CD4-positive, CD25-positive, alpha-beta regulatory T cell (primary cell): ENCODE measurements around the gene MAML2. TPM values are rescaled to one million over a fixed set of nuclear protein-coding genes. Genes with fewer than 3 reads are reported as not detected.

Source experiments
- ATAC-seq, 2 donors: fragments of 150-1000 bp; cut with Tn5 transposase; one replicate each; pipeline ENCODE4 v1.10.0; 2021; ENCODE audit warnings: low read depth in 2 of 2, moderate number of reproducible peaks in 2 of 2, moderate library complexity in 1 of 2
- DNase-seq, 3 donors: peaks; one replicate each; pipeline versions ENCODE4 v3.0.0 to v3.0.0-alpha.2; 2012 to 2022; ENCODE audit warnings: mixed read lengths in 1 of 3
- H3K27ac ChIP-seq: one replicate; pipeline ENCODE4 v1.7.0; 2013; ENCODE audit warnings: mild to moderate bottlenecking, low read length; ENCODE audit not compliant: insufficient read depth, poor library complexity, severe bottlenecking
- H3K27me3 ChIP-seq: one replicate; pipeline ENCODE4 v1.7.0; 2013; ENCODE audit warnings: low read length; ENCODE audit not compliant: control insufficient read depth, insufficient read depth
- H3K36me3 ChIP-seq: one replicate; pipeline ENCODE4 v1.7.0; 2013; ENCODE audit warnings: mild to moderate bottlenecking, low read length, moderate library complexity; ENCODE audit not compliant: control insufficient read depth, insufficient read depth
- H3K4me1 ChIP-seq: 2 replicates; pipeline ENCODE4 v1.7.0; 2013; ENCODE audit warnings: mild to moderate bottlenecking, low read length; ENCODE audit not compliant: insufficient read depth, control insufficient read depth, poor library complexity, severe bottlenecking
- H3K4me3 ChIP-seq: one replicate; pipeline ENCODE4 v1.7.0; 2013; ENCODE audit warnings: low read depth, mild to moderate bottlenecking, low read length, moderate library complexity
- H3K9me3 ChIP-seq, 2 experiments: 1 replicate in 1 of 2; 2 replicates in 1 of 2; pipeline ENCODE4 v1.7.0; 2013; ENCODE audit warnings: low read length in 2 of 2, mild to moderate bottlenecking in 1 of 2, moderate library complexity in 1 of 2; ENCODE audit not compliant: control insufficient read depth in 2 of 2
- H3K27ac Mint-ChIP-seq, 3 donors: one replicate each; pipeline ENCODE4 v1.8.0; 2020 to 2022; ENCODE audit warnings: mild to moderate bottlenecking in 3 of 3, mixed read lengths in 3 of 3, moderate library complexity in 2 of 3
- H3K27me3 Mint-ChIP-seq: one replicate; pipeline ENCODE4 v1.8.0; 2022; ENCODE audit warnings: mild to moderate bottlenecking, mixed read lengths
- H3K36me3 Mint-ChIP-seq: one replicate; pipeline ENCODE4 v1.8.0; 2020; ENCODE audit warnings: mixed read lengths
- H3K4me1 Mint-ChIP-seq, 4 donors: one replicate each; pipeline ENCODE4 v1.8.0; 2020 to 2022; ENCODE audit warnings: mixed read lengths in 4 of 4, mild to moderate bottlenecking in 1 of 4
- H3K4me3 Mint-ChIP-seq, 4 donors: one replicate each; pipeline ENCODE4 v1.8.0; 2020 to 2022; ENCODE audit warnings: mild to moderate bottlenecking in 4 of 4, mixed read lengths in 4 of 4, moderate library complexity in 3 of 4
- H3K9me3 Mint-ChIP-seq, 7 donors: one replicate each; pipeline ENCODE4 v1.8.0; 2020 to 2022; ENCODE audit warnings: mixed read lengths in 7 of 7, mild to moderate bottlenecking in 3 of 7, moderate library complexity in 2 of 7
- polyA plus RNA-seq, 4 donors: library from polyadenylated mRNA; unstranded; fragments of 300-500 nt; fragmentation: Illumina TruSeq; gene quantifications; one replicate each; pipeline ENCODE4 v1.2.3, GENCODE V29; 2021
- total RNA-seq: library from RNA; stranded (reverse); gene quantifications from one replicate; pipeline ENCODE4 v1.2.3, GENCODE V29; 2022

Gene MAML2
- total and polyA plus RNA-seq, 5 donors from 2014 or later: 4.1 to 35.6 (median 9.3) TPM

DNA sequence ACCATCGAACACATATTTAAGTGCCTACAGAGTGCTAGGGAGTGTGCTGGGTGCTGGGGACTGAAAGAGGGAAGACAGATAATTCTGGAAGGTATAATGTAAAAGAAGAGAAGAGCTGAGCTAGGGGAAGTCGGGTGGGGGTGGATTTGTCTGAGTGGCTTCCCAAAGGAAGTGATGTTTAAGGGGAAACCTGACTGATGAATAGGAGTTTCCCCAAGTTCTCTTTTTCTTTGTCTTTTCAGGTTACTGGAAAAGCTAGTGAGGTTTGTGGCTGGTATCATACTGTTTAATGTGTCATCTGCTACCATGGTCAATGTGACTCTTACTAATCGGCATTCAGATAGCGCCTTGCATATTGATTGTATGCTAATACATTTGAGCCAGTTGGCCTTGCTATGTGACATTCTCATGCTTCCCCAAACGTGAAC, 267.4 kb downstream of the MAML2 start:
- Histone ChIP-seq H3K36me3 (peaks cover 10% of the 10 kb centered on the region), H3K4me3 (no peak overlapping the region), H3K4me1 (no peaks in the 10 kb centered on the region), H3K9me3 (no peaks in the 10 kb centered on the region), H3K27me3 (no peaks in the 10 kb centered on the region), H3K27ac (no peak overlapping the region)
- peaks cover 10 to 56% (median 38%) of the 10 kb centered on the region in 4 donors for H3K4me1 Mint-ChIP-seq
- H3K36me3 Mint-ChIP-seq: peaks cover 26% of the 10 kb centered on the region
- no peaks in the 10 kb centered on the region for H3K27me3 Mint-ChIP-seq
- H3K4me3 Mint-ChIP-seq: peak overlapping the region in 1 of 4 donors; percentile 59
- DNase-seq: no peak
- H3K27ac Mint-ChIP-seq: peak overlapping the region; percentile 65 to 84 (median 72)
- no peaks in the 10 kb centered on the region for H3K9me3 Mint-ChIP-seq
- ATAC-seq: peak; percentile 37 to 49

DNA sequence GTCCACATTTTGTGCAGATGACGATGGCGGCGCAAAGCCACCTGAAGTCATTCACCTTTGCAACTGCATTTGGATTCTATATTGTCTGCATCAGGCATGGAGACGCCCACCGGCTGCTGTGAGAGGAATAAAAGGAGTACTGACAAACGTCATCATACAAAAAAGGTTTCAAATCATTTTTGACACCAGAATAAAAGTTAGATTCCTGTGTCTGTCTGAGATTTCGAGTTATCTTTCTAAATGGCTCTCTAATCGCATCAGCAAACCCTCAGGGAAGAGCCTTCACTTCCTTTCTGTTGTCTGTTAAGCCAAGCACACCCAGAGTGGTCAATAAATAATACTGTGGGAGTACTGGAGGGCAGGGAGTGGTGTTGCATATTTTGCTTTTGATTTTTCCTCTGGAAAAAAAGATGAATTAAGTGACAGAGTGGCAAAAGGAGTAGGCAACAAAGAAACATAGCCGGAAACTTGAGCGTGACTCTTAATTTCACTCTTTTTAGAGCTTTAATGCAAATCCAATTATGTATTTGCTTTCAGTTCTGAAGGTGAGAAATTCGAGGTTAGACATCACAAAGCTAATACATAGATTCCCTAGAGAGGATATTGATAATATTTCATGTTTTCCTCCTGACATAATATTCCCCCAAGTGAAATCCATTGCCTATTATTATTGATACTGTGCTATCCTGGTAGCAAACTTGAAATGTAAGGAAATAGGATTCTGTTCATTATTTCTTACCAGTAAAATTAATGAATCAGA, 268.3 kb downstream of the MAML2 start:
- Mint-ChIP-seq H3K27ac (peak overlapping the region; percentile 78 to 86 (median 84)), H3K4me1 (peaks cover 10 to 50% (median 33%) of the 10 kb centered on the region in 4 donors), H3K27me3 (no peaks in the 10 kb centered on the region), H3K9me3 (no peaks in the 10 kb centered on the region), H3K4me3 (no peak overlapping the region), H3K36me3 (peaks cover 26% of the 10 kb centered on the region)
- no peaks in the 10 kb centered on the region for H3K9me3 ChIP-seq
- DNase-seq (no peak), ATAC-seq (no peak)
- no peaks in the 10 kb centered on the region for H3K27me3 ChIP-seq
- no peak overlapping the region for H3K4me3 ChIP-seq
- no peaks in the 10 kb centered on the region for H3K4me1 ChIP-seq
- no peak overlapping the region for H3K27ac ChIP-seq
- H3K36me3 ChIP-seq: peaks cover 9% of the 10 kb centered on the region

DNA sequence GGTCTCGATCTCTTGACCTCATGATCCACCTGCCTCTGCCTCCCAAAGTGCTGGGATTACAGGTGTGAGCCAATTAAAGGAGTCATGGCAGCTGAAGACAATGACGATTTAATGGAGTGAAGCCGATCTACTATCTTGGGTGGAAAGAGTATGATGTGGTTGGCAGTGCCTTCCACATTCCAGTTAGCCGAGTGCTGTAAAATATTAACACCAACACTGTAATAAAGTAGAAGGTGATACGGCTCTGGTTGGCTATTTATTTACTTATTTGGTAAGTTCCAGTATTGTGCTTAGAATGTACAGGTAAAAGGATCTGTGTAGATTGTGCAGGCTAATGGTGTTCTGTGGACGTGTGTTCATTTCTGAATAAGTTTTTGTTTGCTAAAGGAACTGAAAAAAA, 269.5 kb downstream of the MAML2 start:
- no peaks in the 10 kb centered on the region for H3K27me3 Mint-ChIP-seq
- H3K4me3 Mint-ChIP-seq: no peak overlapping the region
- Histone ChIP-seq H3K4me1 (no peaks in the 10 kb centered on the region), H3K9me3 (no peaks in the 10 kb centered on the region), H3K27ac (no peak overlapping the region), H3K4me3 (no peak overlapping the region), H3K27me3 (no peaks in the 10 kb centered on the region), H3K36me3 (peaks cover 8% of the 10 kb centered on the region)
- H3K9me3 Mint-ChIP-seq: no peaks in the 10 kb centered on the region
- H3K4me1 Mint-ChIP-seq: peaks cover 10 to 45% (median 32%) of the 10 kb centered on the region in 4 donors
- no peak for DNase-seq
- peaks cover 22% of the 10 kb centered on the region for H3K36me3 Mint-ChIP-seq
- ATAC-seq: no peak
- peak overlapping the region in 1 of 3 donors; percentile 52 for H3K27ac Mint-ChIP-seq

DNA sequence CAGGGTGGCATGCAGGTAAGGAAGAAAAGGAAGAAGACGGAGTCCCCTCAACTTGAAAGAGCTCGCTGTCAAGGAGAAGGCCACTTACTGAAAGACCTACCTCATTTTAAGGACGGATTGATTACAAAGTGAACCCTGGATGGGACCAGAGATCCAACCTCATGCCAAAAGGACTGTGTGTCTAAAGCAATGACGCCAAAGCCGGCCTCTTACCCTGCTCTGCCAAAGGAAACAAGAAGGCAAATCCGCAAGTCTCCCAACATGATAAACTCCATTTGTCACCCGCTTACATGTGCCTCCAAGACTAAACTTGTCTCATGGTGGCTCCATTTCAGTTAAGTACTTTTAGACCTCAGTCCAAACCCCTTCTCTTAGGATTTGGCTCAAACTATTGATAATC, 270.4 kb downstream of the MAML2 start:
- Histone ChIP-seq H3K27ac (no peak overlapping the region), H3K36me3 (peaks cover 8% of the 10 kb centered on the region), H3K9me3 (no peaks in the 10 kb centered on the region), H3K27me3 (no peaks in the 10 kb centered on the region), H3K4me1 (no peaks in the 10 kb centered on the region), H3K4me3 (no peak overlapping the region)
- peaks cover 0 to 1% (median 0%) of the 10 kb centered on the region in 7 donors for H3K9me3 Mint-ChIP-seq
- ATAC-seq (no peak), DNase-seq (no peak)
- H3K4me1 Mint-ChIP-seq: peaks cover 5 to 46% (median 32%) of the 10 kb centered on the region in 4 donors
- peaks cover 19% of the 10 kb centered on the region for H3K36me3 Mint-ChIP-seq
- no peaks in the 10 kb centered on the region for H3K27me3 Mint-ChIP-seq
- peak overlapping the region in 1 of 3 donors; percentile 9 for H3K27ac Mint-ChIP-seq
- H3K4me3 Mint-ChIP-seq: no peak overlapping the region

DNA sequence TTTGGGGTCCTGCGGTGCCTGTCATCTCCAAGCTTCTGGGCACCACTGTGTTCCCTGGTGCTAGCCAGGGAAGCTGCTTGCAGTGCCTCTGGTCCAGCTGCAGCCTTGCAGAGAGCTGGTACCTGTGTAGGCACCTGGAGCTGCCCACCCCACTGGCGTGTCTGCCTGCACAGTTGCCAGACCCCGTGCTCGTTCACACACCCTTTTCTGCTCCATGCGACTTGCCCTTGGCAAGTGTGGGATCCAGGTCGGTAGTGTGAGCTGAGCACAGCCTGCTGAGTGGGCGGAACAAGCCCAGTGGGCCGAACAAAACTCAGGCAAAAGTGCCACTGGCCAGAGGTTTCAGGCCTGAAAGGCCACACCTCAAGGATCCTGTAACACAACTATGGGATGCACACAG, 272.5 kb downstream of the MAML2 start:
- H3K27me3 Mint-ChIP-seq: no peaks in the 10 kb centered on the region
- Histone ChIP-seq H3K36me3 (peaks cover 8% of the 10 kb centered on the region), H3K4me1 (no peaks in the 10 kb centered on the region), H3K9me3 (no peaks in the 10 kb centered on the region), H3K27me3 (no peaks in the 10 kb centered on the region), H3K27ac (no peak overlapping the region), H3K4me3 (no peak overlapping the region)
- no peak overlapping the region for H3K4me3 Mint-ChIP-seq
- peaks cover 23% of the 10 kb centered on the region for H3K36me3 Mint-ChIP-seq
- ATAC-seq (no peak), DNase-seq (no peak)
- peaks cover 0 to 1% (median 0%) of the 10 kb centered on the region in 7 donors for H3K9me3 Mint-ChIP-seq
- peaks cover 6 to 44% (median 35%) of the 10 kb centered on the region in 4 donors for H3K4me1 Mint-ChIP-seq
- peak overlapping the region in 1 of 3 donors; percentile 13 for H3K27ac Mint-ChIP-seq

DNA sequence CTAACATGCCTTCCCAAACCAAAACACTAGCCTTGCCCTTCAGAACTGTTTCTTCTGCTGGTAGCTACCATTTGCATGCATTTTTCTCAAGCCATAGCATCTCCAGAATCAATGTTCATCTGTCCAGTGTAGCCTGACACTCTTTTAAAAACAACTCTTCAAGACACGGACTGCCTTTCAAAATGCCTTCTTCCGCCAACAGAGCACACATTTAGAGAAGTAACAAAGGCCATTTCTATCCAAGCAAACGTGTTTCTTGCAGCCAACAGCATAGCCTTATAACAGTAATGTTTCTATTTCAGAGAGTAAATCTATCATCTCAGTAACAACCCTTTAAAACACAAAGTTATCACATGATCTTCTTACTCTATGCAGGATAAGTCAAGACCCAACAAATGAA, 275.8 kb downstream of the MAML2 start:
- Mint-ChIP-seq H3K36me3 (peaks cover 10% of the 10 kb centered on the region), H3K4me1 (peaks cover 16 to 54% (median 33%) of the 10 kb centered on the region in 4 donors), H3K9me3 (peaks cover 0 to 1% (median 0%) of the 10 kb centered on the region in 7 donors), H3K27ac (peak overlapping the region in 2 of 3 donors; percentile 34 to 63), H3K4me3 (no peak overlapping the region), H3K27me3 (no peaks in the 10 kb centered on the region)
- Histone ChIP-seq H3K4me1 (peaks cover 7% of the 10 kb centered on the region), H3K9me3 (no peaks in the 10 kb centered on the region), H3K27ac (no peak overlapping the region), H3K27me3 (no peaks in the 10 kb centered on the region), H3K4me3 (no peak overlapping the region), H3K36me3 (peaks cover 3% of the 10 kb centered on the region)
- DNase-seq (no peak), ATAC-seq (no peak)

DNA sequence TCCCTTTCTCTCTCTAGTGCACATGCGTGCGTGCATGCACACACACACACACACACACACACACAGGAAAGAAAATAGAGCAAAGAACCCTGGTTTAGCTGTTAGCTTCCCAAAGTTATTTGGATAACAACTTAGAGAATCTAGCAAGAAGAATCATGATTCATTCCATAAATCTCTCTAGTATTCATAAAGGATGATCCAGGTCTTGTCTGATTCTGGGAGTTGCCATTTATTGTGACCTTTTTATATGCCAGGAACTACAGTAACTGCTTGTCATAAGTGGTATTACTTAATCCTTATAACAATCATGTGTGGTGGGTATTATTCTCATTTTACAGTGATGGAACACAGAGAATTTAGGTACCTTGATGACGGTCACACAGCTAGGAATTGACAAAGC, 277.6 kb downstream of the MAML2 start:
- H3K9me3 Mint-ChIP-seq: peaks cover 0 to 1% (median 0%) of the 10 kb centered on the region in 7 donors
- H3K4me1 Mint-ChIP-seq: peaks cover 24 to 60% (median 36%) of the 10 kb centered on the region in 4 donors
- H3K27ac Mint-ChIP-seq: no peak overlapping the region
- H3K4me1 ChIP-seq: peaks cover 9% of the 10 kb centered on the region
- peaks cover 3% of the 10 kb centered on the region for H3K36me3 ChIP-seq
- H3K9me3 ChIP-seq: no peaks in the 10 kb centered on the region
- no peak for ATAC-seq
- no peaks in the 10 kb centered on the region for H3K27me3 ChIP-seq
- H3K27me3 Mint-ChIP-seq: no peaks in the 10 kb centered on the region
- no peak overlapping the region for H3K4me3 Mint-ChIP-seq
- H3K27ac ChIP-seq: no peak overlapping the region
- H3K4me3 ChIP-seq: no peak overlapping the region
- DNase-seq: no peak
- H3K36me3 Mint-ChIP-seq: peaks cover 10% of the 10 kb centered on the region

DNA sequence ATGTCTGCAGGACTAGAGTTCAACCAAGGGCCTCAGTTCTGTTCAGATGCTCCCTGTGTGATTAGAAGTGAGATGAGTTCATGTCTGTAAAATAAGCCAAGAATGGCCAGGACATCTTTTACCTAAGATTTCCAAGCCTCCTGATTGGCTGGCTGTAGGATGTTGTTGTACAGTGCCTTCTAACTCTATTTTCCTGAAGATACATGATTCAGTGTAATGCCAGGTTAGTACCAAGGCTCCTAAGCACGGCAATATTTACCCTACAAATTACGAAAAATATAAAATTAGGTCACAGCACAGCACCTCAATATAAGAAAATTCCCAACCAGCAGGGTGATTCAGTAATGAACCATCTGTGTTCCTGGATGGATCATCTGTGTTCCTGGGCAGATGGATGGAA, 279.1 kb downstream of the MAML2 start:
- no peak overlapping the region for H3K27ac Mint-ChIP-seq

More for the DNA sequence above, 279.1 kb downstream of the MAML2 start:
- Histone ChIP-seq H3K27me3 (no peaks in the 10 kb centered on the region), H3K27ac (no peak overlapping the region), H3K4me3 (no peak overlapping the region), H3K36me3 (peaks cover 3% of the 10 kb centered on the region), H3K4me1 (peaks cover 9% of the 10 kb centered on the region), H3K9me3 (no peaks in the 10 kb centered on the region)
- Mint-ChIP-seq H3K4me3 (no peak overlapping the region), H3K36me3 (peaks cover 19% of the 10 kb centered on the region), H3K27me3 (no peaks in the 10 kb centered on the region), H3K4me1 (peaks cover 28 to 61% (median 39%) of the 10 kb centered on the region in 4 donors), H3K9me3 (peaks cover 0 to 1% (median 0%) of the 10 kb centered on the region in 7 donors)
- no peak for ATAC-seq
- DNase-seq: no peak
